ENCODE results near the gene FER.
"Not testable (repeated sequence)": the region's sequence is repeated elsewhere in the genome, so short reads cannot be mapped to it uniquely, and the experiment has no call there.

FER gene

DNA sequence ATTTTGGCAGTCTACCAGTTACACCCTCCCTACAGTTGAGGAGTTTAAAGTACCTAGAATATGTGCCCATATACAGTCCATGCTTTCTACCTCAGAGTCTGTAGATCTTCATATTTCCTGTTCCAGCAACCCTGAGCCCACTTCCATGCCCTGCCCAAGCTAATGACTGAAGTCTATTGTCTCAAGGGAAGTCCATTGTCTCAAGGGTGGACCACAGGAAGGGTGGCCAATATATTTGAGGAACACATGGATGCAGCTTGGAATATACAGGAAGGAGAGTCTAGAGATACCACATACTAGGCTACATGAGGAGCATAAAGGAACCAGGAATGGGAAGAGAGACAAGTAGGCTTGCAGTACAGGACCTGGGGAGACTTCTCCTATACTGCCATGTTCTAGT lies 274.4 kb downstream of the FER start:
- TF ChIP-seq, protein P1, sequence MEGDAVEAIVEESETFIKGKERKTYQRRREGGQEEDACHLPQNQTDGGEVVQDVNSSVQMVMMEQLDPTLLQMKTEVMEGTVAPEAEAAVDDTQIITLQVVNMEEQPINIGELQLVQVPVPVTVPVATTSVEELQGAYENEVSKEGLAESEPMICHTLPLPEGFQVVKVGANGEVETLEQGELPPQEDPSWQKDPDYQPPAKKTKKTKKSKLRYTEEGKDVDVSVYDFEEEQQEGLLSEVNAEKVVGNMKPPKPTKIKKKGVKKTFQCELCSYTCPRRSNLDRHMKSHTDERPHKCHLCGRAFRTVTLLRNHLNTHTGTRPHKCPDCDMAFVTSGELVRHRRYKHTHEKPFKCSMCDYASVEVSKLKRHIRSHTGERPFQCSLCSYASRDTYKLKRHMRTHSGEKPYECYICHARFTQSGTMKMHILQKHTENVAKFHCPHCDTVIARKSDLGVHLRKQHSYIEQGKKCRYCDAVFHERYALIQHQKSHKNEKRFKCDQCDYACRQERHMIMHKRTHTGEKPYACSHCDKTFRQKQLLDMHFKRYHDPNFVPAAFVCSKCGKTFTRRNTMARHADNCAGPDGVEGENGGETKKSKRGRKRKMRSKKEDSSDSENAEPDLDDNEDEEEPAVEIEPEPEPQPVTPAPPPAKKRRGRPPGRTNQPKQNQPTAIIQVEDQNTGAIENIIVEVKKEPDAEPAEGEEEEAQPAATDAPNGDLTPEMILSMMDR (IDR thresholded peaks at IDR 0.05; ENCODE audit: low read depth, low read length), result no peak
- DNase-seq, result no peak
- Histone ChIP-seq H3K9me3 (no peaks in the 10 kb centered on the region), H3K4me1 (peaks cover 3% of the 10 kb centered on the region; the same call in 1 of the 2 replicates), H3K4me3 (ENCODE audit: low read depth, low read length) (no peak overlapping the region), H3K27me3 (no peaks in the 10 kb centered on the region), H3K36me3 (no peaks in the 10 kb centered on the region)

DNA sequence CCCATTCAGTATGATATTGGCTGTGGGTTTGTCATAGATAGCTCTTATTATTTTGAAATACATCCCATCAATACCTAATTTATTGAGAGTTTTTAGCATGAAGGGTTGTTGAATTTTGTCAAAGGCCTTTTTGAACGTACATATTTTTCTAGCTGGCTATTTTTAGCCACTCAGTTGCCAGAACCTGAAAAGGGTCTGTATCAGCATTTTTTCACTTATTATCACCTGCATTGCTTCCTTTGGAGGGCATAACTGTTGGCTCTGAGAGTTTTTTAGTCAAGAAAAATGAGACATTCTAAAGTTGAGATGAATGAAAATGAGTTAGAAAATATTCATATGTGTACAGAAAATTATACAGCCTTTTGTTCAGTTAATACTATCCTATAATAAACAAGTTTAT lies 278.0 kb downstream of the FER start:
- not testable (repeated sequence) for H3K9me3 ChIP-seq; H3K4me1 ChIP-seq; H3K27me3 ChIP-seq; H3K4me3 ChIP-seq (ENCODE audit: low read depth, low read length); DNase-seq; H3K36me3 ChIP-seq

DNA sequence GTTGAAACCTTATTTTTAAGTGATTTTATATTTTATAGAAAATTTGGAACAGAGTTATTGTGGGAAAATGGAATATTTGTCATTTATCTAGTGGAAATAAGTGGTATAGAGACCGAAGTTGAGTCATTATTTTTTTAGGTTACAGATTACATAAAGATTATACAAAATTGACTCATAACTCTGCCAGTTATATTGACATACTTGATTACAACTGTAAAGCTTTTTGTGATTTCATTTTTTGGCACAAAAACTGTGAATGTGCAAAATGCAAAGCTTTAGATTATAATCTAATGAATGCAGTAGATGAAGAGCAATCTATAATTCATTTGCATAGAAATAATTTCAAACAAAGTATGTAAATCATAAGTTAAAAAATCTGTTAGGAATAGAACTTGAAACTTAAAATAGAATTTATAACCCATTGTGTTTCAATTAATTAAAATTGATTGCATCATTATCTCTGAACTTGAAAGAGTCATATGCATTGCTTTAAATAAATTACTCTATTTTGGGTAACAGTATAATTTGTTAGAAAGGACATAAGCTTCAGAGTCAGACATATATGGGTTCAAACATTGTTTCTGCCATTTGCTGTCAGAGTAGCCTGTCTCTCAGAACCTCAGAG lies 280.4 kb downstream of the FER start:
- Histone ChIP-seq H3K4me3 (ENCODE audit: low read depth, low read length) (no peak overlapping the region), H3K4me1 (no peaks in the 10 kb centered on the region), H3K36me3 (no peaks in the 10 kb centered on the region), H3K9me3 (no peaks in the 10 kb centered on the region), H3K27me3 (no peaks in the 10 kb centered on the region)
- TF ChIP-seq, protein P1 (IDR thresholded peaks at IDR 0.05; ENCODE audit: low read depth, low read length), result no peak
- DNase-seq, result no peak

DNA sequence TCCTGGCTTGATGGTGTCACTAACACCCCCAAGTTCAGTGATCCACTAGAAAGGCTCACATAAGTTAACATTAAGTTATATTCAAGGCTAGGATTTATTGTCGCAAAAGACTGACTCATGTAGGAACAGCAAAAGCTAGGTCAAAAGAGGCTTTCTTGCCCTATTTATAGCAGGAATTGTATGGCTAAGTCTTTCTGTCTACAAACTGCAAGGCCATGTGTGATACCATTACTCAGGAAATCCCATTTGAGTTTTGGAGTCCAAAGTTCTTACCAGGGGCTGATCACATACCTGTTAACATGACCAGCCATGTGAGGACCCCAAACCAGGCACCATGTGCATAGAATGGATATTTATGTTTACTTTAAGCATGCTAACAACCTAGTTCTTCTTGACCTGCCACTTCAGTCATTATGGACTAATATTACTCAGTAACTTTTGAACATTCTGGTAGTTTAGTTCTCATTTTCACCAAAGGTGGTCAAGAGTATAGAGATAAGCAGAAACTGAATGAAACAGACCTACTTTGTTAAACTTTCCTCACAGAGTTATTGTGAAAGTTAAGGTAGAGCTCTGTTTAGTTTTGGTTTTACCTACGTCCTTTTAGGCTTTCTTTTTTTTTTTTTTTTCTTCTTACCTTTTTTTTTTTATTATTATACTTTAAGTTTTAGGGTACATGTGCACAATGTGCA lies 281.1 kb downstream of the FER start:
- Histone ChIP-seq H3K27me3 (no peaks in the 10 kb centered on the region), H3K36me3 (no peaks in the 10 kb centered on the region), H3K4me3 (ENCODE audit: low read depth, low read length) (no peak overlapping the region), H3K9me3 (no peaks in the 10 kb centered on the region), H3K4me1 (no peaks in the 10 kb centered on the region)
- TF ChIP-seq, protein P1 (IDR thresholded peaks at IDR 0.05; ENCODE audit: low read depth, low read length), result no peak
- DNase-seq, result no peak

DNA sequence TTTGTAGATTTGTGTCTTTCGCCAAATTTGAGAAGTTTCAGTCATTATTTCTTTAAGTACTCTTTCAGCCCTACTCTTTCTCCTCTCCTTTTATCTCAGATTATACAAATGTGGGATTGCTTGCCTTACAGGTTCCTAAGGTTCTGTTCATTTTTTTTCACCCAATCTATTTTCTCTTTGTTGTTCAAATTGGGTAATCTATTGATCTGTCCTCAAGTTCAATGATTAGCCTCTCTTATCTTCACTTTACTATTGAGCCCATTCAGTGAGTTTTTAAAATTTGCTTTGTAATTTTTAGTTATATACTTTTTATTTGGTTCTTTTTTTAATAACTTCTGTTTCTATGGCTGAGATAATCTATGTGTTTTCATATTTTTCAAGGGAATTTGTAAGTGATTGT lies 282.1 kb downstream of the FER start:
- H3K4me1 ChIP-seq, result no peaks in the 10 kb centered on the region
- H3K27me3 ChIP-seq, result no peaks in the 10 kb centered on the region
- H3K9me3 ChIP-seq, result no peaks in the 10 kb centered on the region
- TF ChIP-seq, protein P1 (IDR thresholded peaks at IDR 0.05; ENCODE audit: low read depth, low read length), result no peak
- DNase-seq, result no peak
- H3K36me3 ChIP-seq, result no peaks in the 10 kb centered on the region
- no peak overlapping the region for H3K4me3 ChIP-seq (ENCODE audit: low read depth, low read length)

DNA sequence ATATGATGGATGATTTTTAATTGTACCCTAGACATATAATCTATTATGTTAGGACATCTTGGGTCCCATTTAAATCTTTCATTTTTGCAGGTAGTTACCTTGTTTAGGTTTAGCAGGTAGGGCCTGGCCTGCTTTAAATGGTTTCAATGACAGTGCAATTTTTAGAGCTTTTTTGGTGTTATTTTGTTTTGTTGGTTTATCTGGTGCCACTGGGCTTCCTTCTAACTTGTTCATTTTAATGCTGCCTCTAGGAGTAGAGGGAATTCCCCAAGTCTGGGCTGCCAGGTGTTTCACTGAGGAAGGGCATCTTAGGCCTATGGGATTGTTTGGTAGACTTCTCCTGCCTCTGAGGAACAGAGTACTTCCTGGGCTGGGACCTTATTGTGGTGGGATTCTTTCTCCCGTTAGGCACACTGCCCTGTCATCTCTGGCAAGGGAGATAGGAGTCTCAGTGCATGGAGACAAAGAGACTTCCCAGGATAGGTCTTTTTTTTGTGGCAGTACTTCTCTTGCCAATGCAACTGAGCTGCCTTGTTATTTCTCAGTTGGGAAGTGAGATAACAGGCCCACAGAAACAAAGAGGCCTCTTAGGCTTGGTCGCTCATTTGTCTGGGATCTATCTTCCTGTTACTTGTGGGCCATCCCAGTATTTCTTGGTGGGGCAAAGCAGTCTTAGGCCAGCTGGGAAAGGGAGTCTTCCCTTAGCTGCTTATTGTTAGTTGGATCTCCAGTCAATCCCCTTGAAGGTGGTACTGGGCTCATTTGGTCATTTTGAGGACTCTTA lies 282.9 kb downstream of the FER start:
- Histone ChIP-seq H3K4me1 (no peaks in the 10 kb centered on the region), H3K4me3 (ENCODE audit: low read depth, low read length) (no peak overlapping the region), H3K36me3 (no peaks in the 10 kb centered on the region), H3K27me3 (no peaks in the 10 kb centered on the region), H3K9me3 (no peaks in the 10 kb centered on the region)
- DNase-seq, result no peak
- TF ChIP-seq, protein P1 (IDR thresholded peaks at IDR 0.05; ENCODE audit: low read depth, low read length), result no peak

All from BE2C (cell line).